ENCODE results near the gene ZNF493.
A peak's percentile ranks its signal among the peaks of the same experiment; 100 is the strongest.

The ZNF493 gene

GRCh38 chr19:21396893-21397572 is at the start of gene ZNF493:
ZNF493 (plus strand) TSS chr19:21397133; CDS start chr19:21397238, 105 bp downstream.
- DNase-seq (ENCODE audit: low read depth in 2 of 3, low spot score in 1 of 3): peak; percentile 84 to 87 (median 85)

GRCh38 chr19:21352830-21353229 is 44.1 kb upstream of the ZNF493 start:
- no peak for DNase-seq (ENCODE audit: low read depth in 2 of 3, low spot score in 1 of 3)

- DNase-seq (ENCODE audit: low read depth in 2 of 3, low spot score in 1 of 3): peak; percentile 74 to 78 (median 77)
These were observed 38.0 kb upstream of the ZNF493 start, which contains the start of gene ZNF738 for GRCh38 chr19:21358768-21359451. ZNF738 (plus strand) TSS chr19:21359000; CDS start chr19:21359141, 141 bp downstream.

- DNase-seq (ENCODE audit: low read depth in 2 of 3, low spot score in 1 of 3): no peak
These were observed 34.6 kb upstream of the ZNF493 start for GRCh38 chr19:21362291-21362690.

GRCh38 chr19:21383980-21384582 is 12.9 kb upstream of the ZNF493 start:
- no peak for DNase-seq (ENCODE audit: low read depth in 2 of 3, low spot score in 1 of 3)

GRCh38 chr19:21396121-21396520 is 812 bp upstream of the ZNF493 start:
- no peak for DNase-seq (ENCODE audit: low read depth in 2 of 3, low spot score in 1 of 3)

GRCh38 chr19:21398851-21399250 is 1.9 kb downstream of the ZNF493 start:
- DNase-seq (ENCODE audit: low read depth in 2 of 3, low spot score in 1 of 3): no peak

GRCh38 chr19:21402303-21402985 is 5.5 kb downstream of the ZNF493 start:
- no peak for DNase-seq (ENCODE audit: low read depth in 2 of 3, low spot score in 1 of 3)

- DNase-seq (ENCODE audit: low read depth in 2 of 3, low spot score in 1 of 3): no peak
These were observed 13.2 kb downstream of the ZNF493 start for GRCh38 chr19:21410166-21410565.

- DNase-seq (ENCODE audit: low read depth in 2 of 3, low spot score in 1 of 3): no peak
These were observed 25.3 kb downstream of the ZNF493 start for GRCh38 chr19:21422244-21422643.

GRCh38 chr19:21423057-21424041 is 26.4 kb downstream of the ZNF493 start:
- no peak for DNase-seq (ENCODE audit: low read depth in 2 of 3, low spot score in 1 of 3)

GRCh38 chr19:21430675-21431074 is 33.7 kb downstream of the ZNF493 start:
- no peak for DNase-seq (ENCODE audit: low read depth in 2 of 3, low spot score in 1 of 3)

- DNase-seq (ENCODE audit: low read depth in 2 of 3, low spot score in 1 of 3): no peak
These were observed 35.7 kb downstream of the ZNF493 start for GRCh38 chr19:21432590-21432989.

- DNase-seq (ENCODE audit: low read depth in 2 of 3, low spot score in 1 of 3): no peak
These were observed 37.6 kb downstream of the ZNF493 start for GRCh38 chr19:21434516-21434915.

GRCh38 chr19:21434967-21435544 is 38.1 kb downstream of the ZNF493 start:
- no peak for DNase-seq (ENCODE audit: low read depth in 2 of 3, low spot score in 1 of 3)

- DNase-seq (ENCODE audit: low read depth in 2 of 3, low spot score in 1 of 3): no peak
These were observed 42.3 kb downstream of the ZNF493 start for GRCh38 chr19:21439201-21439751.

- no peak for DNase-seq (ENCODE audit: low read depth in 2 of 3, low spot score in 1 of 3)
These were observed 43.4 kb downstream of the ZNF493 start for GRCh38 chr19:21440321-21440720.

- no peak for DNase-seq (ENCODE audit: low read depth in 2 of 3, low spot score in 1 of 3)
These were observed 54.3 kb downstream of the ZNF493 start for GRCh38 chr19:21451187-21451586.

- DNase-seq (ENCODE audit: low read depth in 2 of 3, low spot score in 1 of 3): no peak
These were observed 58.0 kb downstream of the ZNF493 start for GRCh38 chr19:21454901-21455300.

GRCh38 chr19:21460686-21461085 is 63.8 kb downstream of the ZNF493 start:
- no peak for DNase-seq (ENCODE audit: low read depth in 2 of 3, low spot score in 1 of 3)
